Bronchial epithelial cell (primary cell): ENCODE results near the gene STYXL1. TPM values are rescaled to one million over a fixed set of nuclear protein-coding genes. Genes with fewer than 3 reads are reported as not detected.

Experiments used
- DNase-seq: peaks from one replicate; pipeline ENCODE4 v3.0.0-alpha.2; 2010; ENCODE audit warnings: low read depth
- FAIRE-seq: peaks from 2 replicates; lab custom pipeline; 2011; peaks lifted over from hg19 to GRCh38; lab: Jason Lieb, UNC
- H3K27me3 ChIP-seq: 2 replicates; pipeline ENCODE4 v1.5.1; 2011; ENCODE audit warnings: low read length; ENCODE audit not compliant: control insufficient read depth, insufficient read depth
- H3K36me3 ChIP-seq: 2 replicates; pipeline ENCODE4 v1.5.1; 2011; ENCODE audit warnings: low read length; ENCODE audit not compliant: control insufficient read depth, insufficient read depth
- H3K4me3 ChIP-seq: 2 replicates; pipeline ENCODE4 v1.5.1; 2011; ENCODE audit warnings: mild to moderate bottlenecking, low read depth, low read length, control low read depth
- CTCF ChIP-seq: IDR thresholded peaks from 2 replicates; pipeline ENCODE4 v1.5.1; 2011; ENCODE audit warnings: mild to moderate bottlenecking, moderate library complexity, low read length, control low read depth, inconsistent platforms; ENCODE audit not compliant: insufficient read depth, severe bottlenecking
- total RNA-seq: library from RNA; depleted of rRNA; stranded (reverse); fragments of >200 nt; gene quantifications from 2 replicates; pipeline ENCODE4 v1.2.1, GENCODE V29; 2014

Gene STYXL1
- total RNA-seq, 1 donor from 2014 or later: 47.7 TPM

- no peak for TF ChIP-seq CTCF
- no peak for FAIRE-seq
- H3K27me3 ChIP-seq: no peaks in the 10 kb centered on the region
- peaks cover 3% of the 10 kb centered on the region for H3K36me3 ChIP-seq
- no peak for DNase-seq
- H3K4me3 ChIP-seq: peak overlapping the region; percentile 88
Measured at GRCh38 chr7:75995052-75995471, 52.7 kb downstream of the STYXL1 start.

GRCh38 chr7:75994388-75995051 lies 53.3 kb downstream of the STYXL1 start, which contains the start of gene TMEM120A:
Gene TMEM120A, minus strand, starts transcription at chr7:75994595. Its CDS starts 25 bp downstream, at chr7:75994570.
- peak; percentile 4 for TF ChIP-seq CTCF
- DNase-seq (peak; percentile 72), FAIRE-seq (no peak)
- peak within 1 kb of the TSS; percentile 88 for H3K4me3 ChIP-seq
- no peaks in the 10 kb centered on the region for H3K27me3 ChIP-seq
- H3K36me3 ChIP-seq: peaks cover 2% of the 10 kb centered on the region

- peak; percentile 10 for DNase-seq
- H3K27me3 ChIP-seq: no peaks in the 10 kb centered on the region
- peak overlapping the region; percentile 88 for H3K4me3 ChIP-seq
- no peak for FAIRE-seq
- no peak for TF ChIP-seq CTCF
- peaks cover 2% of the 10 kb centered on the region for H3K36me3 ChIP-seq
Measured at GRCh38 chr7:75993689-75994387, 54.0 kb downstream of the STYXL1 start.

- Histone ChIP-seq H3K4me3 (no peak overlapping the region), H3K27me3 (no peaks in the 10 kb centered on the region), H3K36me3 (no peaks in the 10 kb centered on the region)
- no peak for FAIRE-seq
- no peak for DNase-seq
- no peak for TF ChIP-seq CTCF
Measured at GRCh38 chr7:75992083-75992755, 55.6 kb downstream of the STYXL1 start.

- no peaks in the 10 kb centered on the region for H3K36me3 ChIP-seq
- FAIRE-seq (no peak), DNase-seq (no peak)
- TF ChIP-seq CTCF: no peak
- H3K27me3 ChIP-seq: no peaks in the 10 kb centered on the region
- H3K4me3 ChIP-seq: no peak overlapping the region
Measured at GRCh38 chr7:75991531-75992082, 56.2 kb downstream of the STYXL1 start.
